MM.1S (cell line): Measurements from ENCODE around the gene NELL2.

ENCODE experiments used
- DNase-seq: peaks from one replicate; pipeline ENCODE4 v3.0.0-alpha.2; 2015
- H2AFZ ChIP-seq: fragments of 300-600 bp; sonication (generic); 2 replicates; pipeline ENCODE4 v1.6.0; 2016; ENCODE audit warnings: antibody characterized with exemption, low read length
- H3F3A ChIP-seq: fragments of 300-600 bp; sonication (generic); 2 replicates; pipeline ENCODE4 v1.6.1; 2016; ENCODE audit warnings: mild to moderate bottlenecking, antibody characterized with exemption, low read length, moderate library complexity, mixed read lengths; ENCODE audit not compliant: insufficient read depth
- H3K27ac ChIP-seq: fragments of 300-600 bp; sonication (generic); 2 replicates; pipeline ENCODE4 v1.5.1; 2016; ENCODE audit warnings: mild to moderate bottlenecking, low read length
- H3K27me3 ChIP-seq: fragments of 300-600 bp; sonication (generic); replicated peaks from 2 replicates; pipeline ENCODE4 v1.6.0; 2016; ENCODE audit warnings: low read length; ENCODE audit not compliant: insufficient read depth
- H3K36me3 ChIP-seq: fragments of 300-600 bp; sonication (generic); replicated peaks from 2 replicates; pipeline ENCODE4 v1.6.1; 2016; ENCODE audit warnings: mild to moderate bottlenecking, low read length, mixed read lengths; ENCODE audit not compliant: insufficient read depth
- H3K4me1 ChIP-seq: fragments of 300-600 bp; sonication (generic); 2 replicates; pipeline ENCODE4 v1.6.1; 2016; ENCODE audit warnings: low read length, mixed read lengths
- H3K4me2 ChIP-seq: fragments of 300-600 bp; sonication (generic); 2 replicates; pipeline ENCODE4 v1.6.0; 2016; ENCODE audit warnings: low read depth, low read length
- H3K4me3 ChIP-seq: fragments of 300-600 bp; sonication (generic); 2 replicates; pipeline ENCODE4 v1.5.1; 2016; ENCODE audit warnings: low read length, mixed read lengths
- H3K79me2 ChIP-seq: fragments of 300-600 bp; sonication (generic); 2 replicates; pipeline ENCODE4 v1.6.1; 2016; ENCODE audit warnings: mixed run types, low read length, mixed read lengths
- H3K9ac ChIP-seq: fragments of 300-600 bp; sonication (generic); 2 replicates; pipeline ENCODE4 v1.6.1; 2016; ENCODE audit warnings: low read length, mixed read lengths
- H3K9me2 ChIP-seq: fragments of 300-600 bp; sonication (generic); replicated peaks from 2 replicates; pipeline ENCODE4 v1.6.1; 2016; ENCODE audit warnings: mild to moderate bottlenecking, low read length, mixed read lengths; ENCODE audit not compliant: insufficient read depth
- H3K9me3 ChIP-seq: fragments of 300-600 bp; sonication (generic); replicated peaks from 2 replicates; pipeline ENCODE4 v1.6.1; 2016; ENCODE audit warnings: mild to moderate bottlenecking, low read length, mixed read lengths; ENCODE audit not compliant: insufficient read depth
- H4K20me1 ChIP-seq: fragments of 300-600 bp; sonication (generic); 2 replicates; pipeline ENCODE4 v1.6.1; 2016; ENCODE audit warnings: mild to moderate bottlenecking, low read length, moderate library complexity, mixed read lengths; ENCODE audit not compliant: insufficient read depth
- EZH2 ChIP-seq: fragments of 300-600 bp; sonication (generic); optimal IDR thresholded peaks from 2 replicates; pipeline ENCODE3; 2017; ENCODE audit warnings: low read depth, mild to moderate bottlenecking, antibody characterized with exemption, low read length, mixed read lengths
- EZH2phosphoT487 ChIP-seq: fragments of 300-600 bp; sonication (generic); IDR thresholded peaks from 2 replicates; pipeline ENCODE4 v1.6.1; 2018; ENCODE audit warnings: antibody characterized with exemption, low read length
- TF ChIP-seq, protein P1 (sequence below): fragments of 300-600 bp; sonication (generic); IDR thresholded peaks from 2 replicates; pipeline ENCODE4 v1.5.1; 2016; ENCODE audit warnings: antibody characterized with exemption, low read length, mixed read lengths

The NELL2 gene

GRCh38 chr12:44668443-44668842, 207.7 kb downstream of the NELL2 start:
- Histone ChIP-seq H3K9ac (no peak overlapping the region), H4K20me1 (no peaks in the 10 kb centered on the region), H3K9me3 (no peaks in the 10 kb centered on the region), H3K9me2 (no peaks in the 10 kb centered on the region), H3K27ac (no peak overlapping the region), H2AFZ (no peak overlapping the region), H3K79me2 (no peaks in the 10 kb centered on the region), H3F3A (no peaks in the 10 kb centered on the region), H3K4me1 (no peaks in the 10 kb centered on the region), H3K4me3 (no peak overlapping the region), H3K36me3 (no peaks in the 10 kb centered on the region), H3K4me2 (no peak overlapping the region), H3K27me3 (no peaks in the 10 kb centered on the region)
- TF ChIP-seq EZH2 (no peak), EZH2phosphoT487 (no peak)
- TF ChIP-seq, protein P1, sequence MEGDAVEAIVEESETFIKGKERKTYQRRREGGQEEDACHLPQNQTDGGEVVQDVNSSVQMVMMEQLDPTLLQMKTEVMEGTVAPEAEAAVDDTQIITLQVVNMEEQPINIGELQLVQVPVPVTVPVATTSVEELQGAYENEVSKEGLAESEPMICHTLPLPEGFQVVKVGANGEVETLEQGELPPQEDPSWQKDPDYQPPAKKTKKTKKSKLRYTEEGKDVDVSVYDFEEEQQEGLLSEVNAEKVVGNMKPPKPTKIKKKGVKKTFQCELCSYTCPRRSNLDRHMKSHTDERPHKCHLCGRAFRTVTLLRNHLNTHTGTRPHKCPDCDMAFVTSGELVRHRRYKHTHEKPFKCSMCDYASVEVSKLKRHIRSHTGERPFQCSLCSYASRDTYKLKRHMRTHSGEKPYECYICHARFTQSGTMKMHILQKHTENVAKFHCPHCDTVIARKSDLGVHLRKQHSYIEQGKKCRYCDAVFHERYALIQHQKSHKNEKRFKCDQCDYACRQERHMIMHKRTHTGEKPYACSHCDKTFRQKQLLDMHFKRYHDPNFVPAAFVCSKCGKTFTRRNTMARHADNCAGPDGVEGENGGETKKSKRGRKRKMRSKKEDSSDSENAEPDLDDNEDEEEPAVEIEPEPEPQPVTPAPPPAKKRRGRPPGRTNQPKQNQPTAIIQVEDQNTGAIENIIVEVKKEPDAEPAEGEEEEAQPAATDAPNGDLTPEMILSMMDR, result no peak
- DNase-seq, result no peak

DNA sequence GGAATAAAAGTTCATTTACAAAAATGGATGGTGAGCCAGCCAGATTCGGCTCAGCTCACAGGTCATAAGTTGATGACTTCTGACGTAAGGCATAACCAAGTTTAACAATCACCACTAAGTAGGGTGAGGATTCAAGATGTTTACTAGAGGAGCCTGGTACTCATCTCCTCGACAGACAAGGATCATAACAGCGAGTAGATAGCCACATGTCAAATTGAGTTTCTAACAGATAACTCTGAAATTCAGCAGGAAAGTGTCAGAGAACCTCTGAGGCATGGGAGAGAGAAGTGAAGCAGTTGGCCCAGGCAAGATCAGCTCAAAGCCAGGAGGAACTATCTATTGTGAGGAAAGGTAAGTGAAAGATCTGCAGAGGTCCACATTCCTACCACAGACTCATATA, 208.7 kb downstream of the NELL2 start:
- no peaks in the 10 kb centered on the region for H3K9me3 ChIP-seq
- no peak overlapping the region for H2AFZ ChIP-seq
- no peaks in the 10 kb centered on the region for H3K79me2 ChIP-seq
- H4K20me1 ChIP-seq, result no peaks in the 10 kb centered on the region
- H3K4me2 ChIP-seq, result no peak overlapping the region
- H3K27ac ChIP-seq, result no peak overlapping the region
- no peaks in the 10 kb centered on the region for H3F3A ChIP-seq
- no peaks in the 10 kb centered on the region for H3K36me3 ChIP-seq
- H3K4me3 ChIP-seq, result no peak overlapping the region
- no peak for TF ChIP-seq EZH2phosphoT487
- TF ChIP-seq, protein P1, result no peak
- no peak for TF ChIP-seq EZH2
- no peaks in the 10 kb centered on the region for H3K27me3 ChIP-seq
- H3K9me2 ChIP-seq, result no peaks in the 10 kb centered on the region
- no peak for DNase-seq
- H3K9ac ChIP-seq, result no peak overlapping the region
- H3K4me1 ChIP-seq, result no peaks in the 10 kb centered on the region

DNA sequence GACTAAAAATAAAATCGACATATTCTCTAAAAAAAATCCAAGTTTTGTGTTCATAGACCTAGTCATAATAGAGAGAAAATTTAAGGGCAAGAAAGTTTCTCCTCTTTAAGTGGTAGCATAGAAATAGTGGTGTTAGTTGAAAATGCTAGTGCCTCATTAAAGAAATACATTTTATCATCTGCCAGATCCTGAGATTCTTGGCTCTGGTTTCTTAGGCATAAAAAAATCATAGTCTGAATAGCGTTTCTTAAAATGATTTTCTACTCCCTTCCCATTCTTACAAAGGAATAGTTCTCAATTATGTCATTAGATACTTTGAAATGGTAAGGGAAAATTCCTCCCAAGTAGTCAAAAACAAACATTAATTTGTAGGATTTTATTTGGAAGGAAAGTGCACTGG, 212.8 kb downstream of the NELL2 start:
- no peak overlapping the region for H3K4me2 ChIP-seq
- no peak for DNase-seq
- H3K27me3 ChIP-seq, result no peaks in the 10 kb centered on the region
- H3K27ac ChIP-seq, result no peak overlapping the region
- no peaks in the 10 kb centered on the region for H3F3A ChIP-seq
- H3K9me3 ChIP-seq, result no peaks in the 10 kb centered on the region
- no peak overlapping the region for H3K9ac ChIP-seq
- no peak overlapping the region for H3K4me3 ChIP-seq
- no peaks in the 10 kb centered on the region for H3K36me3 ChIP-seq
- no peaks in the 10 kb centered on the region for H3K4me1 ChIP-seq
- TF ChIP-seq EZH2phosphoT487, result no peak
- TF ChIP-seq EZH2, result no peak
- TF ChIP-seq, protein P1, result no peak
- H4K20me1 ChIP-seq, result no peaks in the 10 kb centered on the region
- no peaks in the 10 kb centered on the region for H3K79me2 ChIP-seq
- no peak overlapping the region for H2AFZ ChIP-seq
- H3K9me2 ChIP-seq, result no peaks in the 10 kb centered on the region
